Ishikawa (cell line): ENCODE data around the gene PIBF1.

Source experiments
- CEBPB ChIP-seq: IDR thresholded peaks from 2 replicates; pipeline ENCODE4 v1.6.1; 2012
- CREB1 ChIP-seq: IDR thresholded peaks from 2 replicates; pipeline ENCODE4 v1.6.1; 2012; ENCODE audit warnings: low read depth
- EGR1 ChIP-seq: IDR thresholded peaks from 2 replicates; pipeline ENCODE4 v1.6.1; 2012
- EP300 ChIP-seq: IDR thresholded peaks from 2 replicates; pipeline ENCODE4 v1.6.1; 2012; ENCODE audit warnings: borderline replicate concordance
- FOXM1 ChIP-seq: IDR thresholded peaks from 2 replicates; pipeline ENCODE4 v1.6.1; 2012; ENCODE audit warnings: low read depth, borderline replicate concordance
- NFIC ChIP-seq: IDR thresholded peaks from 2 replicates; pipeline ENCODE4 v1.6.1; 2012
- RAD21 ChIP-seq: IDR thresholded peaks from 2 replicates; pipeline ENCODE4 v1.6.1; 2012; ENCODE audit warnings: low read depth
- TAF1 ChIP-seq: IDR thresholded peaks from 2 replicates; pipeline ENCODE4 v1.6.1; 2012; ENCODE audit warnings: low read depth, mild to moderate bottlenecking
- TCF12 ChIP-seq: IDR thresholded peaks from 2 replicates; pipeline ENCODE4 v1.6.1; 2012; ENCODE audit warnings: low read depth
- TEAD4 ChIP-seq: IDR thresholded peaks from 2 replicates; pipeline ENCODE4 v1.6.1; 2012
- YY1 ChIP-seq: IDR thresholded peaks from 2 replicates; pipeline ENCODE4 v1.6.1; 2012; ENCODE audit warnings: low read depth
- ZBTB7A ChIP-seq: IDR thresholded peaks from 2 replicates; pipeline ENCODE4 v1.6.1; 2012; ENCODE audit warnings: low read depth
- TF ChIP-seq, protein P1 (sequence below): IDR thresholded peaks from 2 replicates; pipeline ENCODE4 v1.6.1; 2012
- TF ChIP-seq, protein P2 (sequence below): IDR thresholded peaks from 2 replicates; pipeline ENCODE4 v1.6.1; 2012
- TF ChIP-seq, protein P3 (sequence below): IDR thresholded peaks from 2 replicates; pipeline ENCODE4 v1.6.1; 2012; ENCODE audit warnings: low read depth, mild to moderate bottlenecking

The PIBF1 gene

GRCh38 chr13:73035660-73036059 is 253.7 kb downstream of the PIBF1 start:
- TF ChIP-seq NFIC (no peak), FOXM1 (no peak), YY1 (no peak), EP300 (no peak), ZBTB7A (no peak), EGR1 (no peak)
- TF ChIP-seq, protein P1, sequence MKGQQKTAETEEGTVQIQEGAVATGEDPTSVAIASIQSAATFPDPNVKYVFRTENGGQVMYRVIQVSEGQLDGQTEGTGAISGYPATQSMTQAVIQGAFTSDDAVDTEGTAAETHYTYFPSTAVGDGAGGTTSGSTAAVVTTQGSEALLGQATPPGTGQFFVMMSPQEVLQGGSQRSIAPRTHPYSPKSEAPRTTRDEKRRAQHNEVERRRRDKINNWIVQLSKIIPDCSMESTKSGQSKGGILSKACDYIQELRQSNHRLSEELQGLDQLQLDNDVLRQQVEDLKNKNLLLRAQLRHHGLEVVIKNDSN: no peak

DNA sequence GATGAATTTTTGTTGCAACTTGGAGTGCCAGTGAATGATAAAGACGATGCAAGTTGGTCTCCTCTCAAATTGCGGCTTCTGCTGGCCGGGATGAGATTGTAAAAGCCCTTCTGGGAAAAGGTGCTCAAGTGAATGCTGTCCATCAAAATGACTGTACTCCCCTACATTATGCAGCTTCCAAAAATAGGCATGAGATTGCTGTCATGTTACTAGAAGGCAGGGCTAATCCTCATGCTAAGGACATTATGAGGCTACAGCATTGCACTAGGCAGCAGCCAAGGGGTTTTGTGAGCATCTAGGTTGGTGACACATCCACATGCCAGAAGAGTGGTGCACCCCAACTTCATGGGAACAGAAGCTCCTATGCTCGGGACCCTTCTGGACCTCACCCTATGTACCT is 254.6 kb downstream of the PIBF1 start:
- TF ChIP-seq TAF1 (no peak), FOXM1 (no peak)
- TF ChIP-seq, protein P2, sequence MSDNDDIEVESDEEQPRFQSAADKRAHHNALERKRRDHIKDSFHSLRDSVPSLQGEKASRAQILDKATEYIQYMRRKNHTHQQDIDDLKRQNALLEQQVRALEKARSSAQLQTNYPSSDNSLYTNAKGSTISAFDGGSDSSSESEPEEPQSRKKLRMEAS: no peak

DNA sequence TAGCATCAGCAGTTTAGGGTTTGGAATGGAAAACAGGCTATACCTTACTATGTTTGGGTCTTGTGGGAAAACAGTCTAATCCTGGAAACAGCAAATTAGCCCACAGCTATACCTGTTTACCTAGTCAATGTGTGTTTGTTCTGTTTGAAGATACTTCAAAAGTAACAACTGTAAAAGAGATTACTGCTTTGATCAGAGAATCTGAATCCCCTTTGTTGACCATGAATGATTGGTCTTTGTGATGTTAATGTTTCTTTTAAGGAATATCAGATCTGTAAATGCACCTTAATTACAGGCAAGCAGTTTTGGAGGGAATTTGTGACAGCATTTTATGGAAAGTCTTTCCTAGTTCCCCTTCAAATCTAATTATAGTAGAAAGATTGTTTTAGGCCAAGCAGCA is 256.1 kb downstream of the PIBF1 start:
- TF ChIP-seq TAF1: no peak
- TF ChIP-seq, protein P1: no peak

- no peak for TF ChIP-seq ZBTB7A
- TF ChIP-seq EGR1: no peak
- no peak for TF ChIP-seq TEAD4
- TF ChIP-seq CREB1: no peak
- no peak for TF ChIP-seq CEBPB
- no peak for TF ChIP-seq TCF12
- no peak for TF ChIP-seq FOXM1
- no peak for TF ChIP-seq EP300
- TF ChIP-seq, protein P1: no peak
- TF ChIP-seq NFIC: no peak
- TF ChIP-seq, protein P2: no peak
- no peak for TF ChIP-seq YY1
- TF ChIP-seq, protein P3, sequence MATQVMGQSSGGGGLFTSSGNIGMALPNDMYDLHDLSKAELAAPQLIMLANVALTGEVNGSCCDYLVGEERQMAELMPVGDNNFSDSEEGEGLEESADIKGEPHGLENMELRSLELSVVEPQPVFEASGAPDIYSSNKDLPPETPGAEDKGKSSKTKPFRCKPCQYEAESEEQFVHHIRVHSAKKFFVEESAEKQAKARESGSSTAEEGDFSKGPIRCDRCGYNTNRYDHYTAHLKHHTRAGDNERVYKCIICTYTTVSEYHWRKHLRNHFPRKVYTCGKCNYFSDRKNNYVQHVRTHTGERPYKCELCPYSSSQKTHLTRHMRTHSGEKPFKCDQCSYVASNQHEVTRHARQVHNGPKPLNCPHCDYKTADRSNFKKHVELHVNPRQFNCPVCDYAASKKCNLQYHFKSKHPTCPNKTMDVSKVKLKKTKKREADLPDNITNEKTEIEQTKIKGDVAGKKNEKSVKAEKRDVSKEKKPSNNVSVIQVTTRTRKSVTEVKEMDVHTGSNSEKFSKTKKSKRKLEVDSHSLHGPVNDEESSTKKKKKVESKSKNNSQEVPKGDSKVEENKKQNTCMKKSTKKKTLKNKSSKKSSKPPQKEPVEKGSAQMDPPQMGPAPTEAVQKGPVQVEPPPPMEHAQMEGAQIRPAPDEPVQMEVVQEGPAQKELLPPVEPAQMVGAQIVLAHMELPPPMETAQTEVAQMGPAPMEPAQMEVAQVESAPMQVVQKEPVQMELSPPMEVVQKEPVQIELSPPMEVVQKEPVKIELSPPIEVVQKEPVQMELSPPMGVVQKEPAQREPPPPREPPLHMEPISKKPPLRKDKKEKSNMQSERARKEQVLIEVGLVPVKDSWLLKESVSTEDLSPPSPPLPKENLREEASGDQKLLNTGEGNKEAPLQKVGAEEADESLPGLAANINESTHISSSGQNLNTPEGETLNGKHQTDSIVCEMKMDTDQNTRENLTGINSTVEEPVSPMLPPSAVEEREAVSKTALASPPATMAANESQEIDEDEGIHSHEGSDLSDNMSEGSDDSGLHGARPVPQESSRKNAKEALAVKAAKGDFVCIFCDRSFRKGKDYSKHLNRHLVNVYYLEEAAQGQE: no peak
These were observed 257.5 kb downstream of the PIBF1 start for GRCh38 chr13:73039201-73040108.

- TF ChIP-seq, protein P3: no peak
- no peak for TF ChIP-seq TCF12
- TF ChIP-seq, protein P1: no peak
These were observed 258.6 kb downstream of the PIBF1 start for GRCh38 chr13:73040484-73040883.

GRCh38 chr13:73040968-73041596 is 259.1 kb downstream of the PIBF1 start:
- no peak for TF ChIP-seq TEAD4
- TF ChIP-seq FOXM1: no peak
- TF ChIP-seq CEBPB: no peak
- TF ChIP-seq, protein P1: no peak
- TF ChIP-seq, protein P2: no peak
- TF ChIP-seq RAD21: no peak
- no peak for TF ChIP-seq TAF1
- no peak for TF ChIP-seq EP300
- no peak for TF ChIP-seq ZBTB7A
- no peak for TF ChIP-seq NFIC
- no peak for TF ChIP-seq EGR1
- TF ChIP-seq, protein P3: no peak
- no peak for TF ChIP-seq CREB1
- TF ChIP-seq YY1: no peak
- no peak for TF ChIP-seq TCF12
